ENCODE data around the gene PAX5.

Gene PAX5

GRCh38 chr9:36843964-36844363, 190.1 kb downstream of the PAX5 start:
- no peak for TF ChIP-seq JUND (IDR thresholded peaks at IDR 0.05; ENCODE audit: low read depth)
- in situ Hi-C loops (cut with HindIII; ENCODE audit: low pct_unique_long_range_greater_than_20kb, low sequenced_read_pairs) = no loop called here
- DNase-seq (ENCODE audit: low read depth in 1 of 2, low spot score in 1 of 2) = no peak

- in situ Hi-C loops (cut with HindIII; ENCODE audit: low pct_unique_long_range_greater_than_20kb, low sequenced_read_pairs) = no loop called here
- no peak for TF ChIP-seq JUND (IDR thresholded peaks at IDR 0.05; ENCODE audit: low read depth)
- DNase-seq (ENCODE audit: low read depth in 1 of 2, low spot score in 1 of 2) = no peak
Measured at GRCh38 chr9:36842560-36843530, 191.2 kb downstream of the PAX5 start.

- TF ChIP-seq JUND (IDR thresholded peaks at IDR 0.05; ENCODE audit: low read depth) = no peak
- in situ Hi-C loops (cut with HindIII; ENCODE audit: low pct_unique_long_range_greater_than_20kb, low sequenced_read_pairs) = no loop called here
- no peak for DNase-seq (ENCODE audit: low read depth in 1 of 2, low spot score in 1 of 2)
Measured at GRCh38 chr9:36840898-36841536, 193.1 kb downstream of the PAX5 start.

- no peak for DNase-seq (ENCODE audit: low read depth in 1 of 2, low spot score in 1 of 2)
- no peak for TF ChIP-seq JUND (IDR thresholded peaks at IDR 0.05; ENCODE audit: low read depth)
- in situ Hi-C loops (cut with HindIII; ENCODE audit: low pct_unique_long_range_greater_than_20kb, low sequenced_read_pairs) = no loop called here
Measured at GRCh38 chr9:36839131-36839885, 194.8 kb downstream of the PAX5 start.

GRCh38 chr9:36837431-36838405, 196.3 kb downstream of the PAX5 start:
- in situ Hi-C loops (cut with HindIII; ENCODE audit: low pct_unique_long_range_greater_than_20kb, low sequenced_read_pairs) = no loop called here
- no peak for DNase-seq (ENCODE audit: low read depth in 1 of 2, low spot score in 1 of 2)
- TF ChIP-seq JUND (IDR thresholded peaks at IDR 0.05; ENCODE audit: low read depth) = no peak

- in situ Hi-C loops (cut with HindIII; ENCODE audit: low pct_unique_long_range_greater_than_20kb, low sequenced_read_pairs) = no loop called here
- no peak for DNase-seq (ENCODE audit: low read depth in 1 of 2, low spot score in 1 of 2)
- TF ChIP-seq JUND (IDR thresholded peaks at IDR 0.05; ENCODE audit: low read depth) = no peak
Measured at GRCh38 chr9:36836486-36836885, 197.6 kb downstream of the PAX5 start.

GRCh38 chr9:36835271-36835996, 198.6 kb downstream of the PAX5 start:
- in situ Hi-C loops (cut with HindIII; ENCODE audit: low pct_unique_long_range_greater_than_20kb, low sequenced_read_pairs) = no loop called here
- TF ChIP-seq JUND (IDR thresholded peaks at IDR 0.05; ENCODE audit: low read depth) = no peak
- no peak for DNase-seq (ENCODE audit: low read depth in 1 of 2, low spot score in 1 of 2)

- in situ Hi-C loops (cut with HindIII; ENCODE audit: low pct_unique_long_range_greater_than_20kb, low sequenced_read_pairs) = no loop called here
- TF ChIP-seq JUND (IDR thresholded peaks at IDR 0.05; ENCODE audit: low read depth) = no peak
- no peak for DNase-seq (ENCODE audit: low read depth in 1 of 2, low spot score in 1 of 2)
Measured at GRCh38 chr9:36834736-36835135, 199.3 kb downstream of the PAX5 start.

- DNase-seq (ENCODE audit: low read depth in 1 of 2, low spot score in 1 of 2) = peak in 1 of 2 experiments; percentile 22
- TF ChIP-seq JUND (IDR thresholded peaks at IDR 0.05; ENCODE audit: low read depth) = no peak
- in situ Hi-C loops (cut with HindIII; ENCODE audit: low pct_unique_long_range_greater_than_20kb, low sequenced_read_pairs) = no loop called here
Measured at GRCh38 chr9:36833954-36834353, 200.1 kb downstream of the PAX5 start.

GRCh38 chr9:36832164-36832795, 201.8 kb downstream of the PAX5 start:
- in situ Hi-C loops (cut with HindIII; ENCODE audit: low pct_unique_long_range_greater_than_20kb, low sequenced_read_pairs) = no loop called here
- TF ChIP-seq JUND (IDR thresholded peaks at IDR 0.05; ENCODE audit: low read depth) = no peak

More at GRCh38 chr9:36832164-36832795, 201.8 kb downstream of the PAX5 start:
- DNase-seq (ENCODE audit: low read depth in 1 of 2, low spot score in 1 of 2) = no peak
